ENCODE measurements around the gene FIBIN.
"Not testable (repeated sequence)": the region's sequence is repeated elsewhere in the genome, so short reads cannot be mapped to it uniquely, and the experiment has no call there.

FIBIN gene

GRCh38 chr11:26993965-26994457 is at the start of gene FIBIN:
Gene FIBIN (plus strand): TSS chr11:26994112. CDS start chr11:26994527, 415 bp downstream.
- DNase-seq: no peak

- DNase-seq: no peak
Observed at GRCh38 chr11:26944866-26945664, 48.8 kb upstream of the FIBIN start.

- no peak for DNase-seq
Observed at GRCh38 chr11:26946257-26946716, 47.6 kb upstream of the FIBIN start.

GRCh38 chr11:26947379-26947844 is 46.5 kb upstream of the FIBIN start:
- no peak for DNase-seq

GRCh38 chr11:26947904-26948639 is 45.8 kb upstream of the FIBIN start:
- no peak for DNase-seq

GRCh38 chr11:26948881-26949280 is 45.0 kb upstream of the FIBIN start:
- no peak for DNase-seq

GRCh38 chr11:26949846-26950245 is 44.1 kb upstream of the FIBIN start:
- no peak for DNase-seq

GRCh38 chr11:26950260-26950719 is 43.6 kb upstream of the FIBIN start:
- no peak for DNase-seq

GRCh38 chr11:26951809-26952515 is 42.0 kb upstream of the FIBIN start:
- no peak for DNase-seq

- DNase-seq: no peak
Observed at GRCh38 chr11:26953770-26954392, 40.0 kb upstream of the FIBIN start.

- no peak for DNase-seq
Observed at GRCh38 chr11:26958005-26958701, 35.8 kb upstream of the FIBIN start.

- no peak for DNase-seq
Observed at GRCh38 chr11:26958702-26959049, 35.2 kb upstream of the FIBIN start.

GRCh38 chr11:26960281-26960680 is 33.6 kb upstream of the FIBIN start:
- no peak for DNase-seq

GRCh38 chr11:26963764-26964163 is 30.1 kb upstream of the FIBIN start:
- DNase-seq: no peak

GRCh38 chr11:26964339-26964738 is 29.6 kb upstream of the FIBIN start:
- no peak for DNase-seq

GRCh38 chr11:26964847-26965485 is 28.9 kb upstream of the FIBIN start:
- DNase-seq: not testable (repeated sequence)

- DNase-seq: no peak
Observed at GRCh38 chr11:26971961-26972360, 22.0 kb upstream of the FIBIN start.

GRCh38 chr11:26974069-26974783 is 19.7 kb upstream of the FIBIN start:
- no peak for DNase-seq

GRCh38 chr11:26974996-26975395 is 18.9 kb upstream of the FIBIN start:
- no peak for DNase-seq

- DNase-seq: no peak
Observed at GRCh38 chr11:26976389-26976788, 17.5 kb upstream of the FIBIN start.

- not testable (repeated sequence) for DNase-seq
Observed at GRCh38 chr11:26977209-26977608, 16.7 kb upstream of the FIBIN start.
